Measurements from ENCODE around the gene FLAD1. TPM values are rescaled to one million over a fixed set of nuclear protein-coding genes. Genes with fewer than 3 reads are reported as not detected.

FLAD1 gene
- total RNA-seq, 1 experiment from 2014 or later, result 58.4 TPM

DNA sequence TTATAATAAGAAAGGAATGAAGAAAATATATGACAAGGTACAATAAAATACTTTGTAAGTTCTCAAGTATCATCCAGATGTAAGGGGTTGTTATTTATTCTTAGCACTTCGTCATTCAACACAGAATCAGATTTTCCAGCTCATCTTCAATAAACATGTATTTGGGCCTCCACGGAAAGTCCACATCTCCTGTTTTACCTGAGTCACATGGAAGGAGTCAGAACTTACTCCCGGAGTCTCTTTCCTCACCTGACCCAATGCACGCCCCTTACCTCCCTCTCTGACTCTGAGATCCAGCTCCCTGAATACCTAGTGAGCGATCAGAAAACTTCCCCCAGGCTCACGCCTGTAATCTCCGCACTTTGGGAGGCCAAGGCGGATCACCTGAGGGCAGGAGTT is 45.2 kb upstream of the FLAD1 start:
- ATAC-seq (no peak), DNase-seq (ENCODE audit: low read depth, low spot score) (no peak)
- Histone ChIP-seq H4K20me1 (ENCODE audit: insufficient read depth) (no peaks in the 10 kb centered on the region), H3K9me3 (ENCODE audit: control insufficient read depth in 1 of 2, insufficient read depth in 1 of 2, low read depth in 1 of 2, low read length in 2 of 2) (no peaks in the 10 kb centered on the region), H3K4me2 (ENCODE audit: low read length) (peak overlapping the region; percentile 83), H3K27ac (ENCODE audit: low read depth, low read length) (peak overlapping the region; percentile 67), H3K9me2 (ENCODE audit: insufficient read depth) (no peaks in the 10 kb centered on the region), H3K79me2 (ENCODE audit: insufficient read depth, low read length) (no peaks in the 10 kb centered on the region), H3K4me1 (ENCODE audit: control insufficient read depth in 1 of 2, insufficient read depth in 2 of 2, low read length in 2 of 2) (peaks cover 15 to 46% of the 10 kb centered on the region in 2 experiments), H3K4me3 (replicated peaks in 1 of 2; ENCODE audit: low read depth in 1 of 2, low read length in 2 of 2) (peak overlapping the region; percentile 58 to 62), H2AFZ (ENCODE audit: low read depth, low read length, poor library complexity, severe bottlenecking) (no peak overlapping the region), H3K36me3 (ENCODE audit: control insufficient read depth in 1 of 2, insufficient read depth in 2 of 2, low read length in 2 of 2) (no peaks in the 10 kb centered on the region), H3K27me3 (ENCODE audit: insufficient read depth, low read length) (no peaks in the 10 kb centered on the region), H3K9ac (ENCODE audit: low read length) (peak overlapping the region; percentile 76)
- POLR2A ChIA-PET, result interaction anchor here (0.7 to 1.3 kb wide), 2 partner anchors 23 to 130 kb away, joined by 3 to 4 read pairs; partner anchors contain the start of gene PYGO2
- CTCF ChIA-PET, result interaction anchor here (0.8 kb wide), 1 partner anchor 123 kb away, joined by 3 read pairs; no protein-coding TSS in a partner anchor
- intact Hi-C loops (cut with micrococcal nuclease), result no loop called here
- no TSS peak for BruUV-seq (replicated peaks)
- RAD21 ChIA-PET (ENCODE audit: low non-redundant PET in 1 of 2, low total read pairs in 2 of 2, uncharacterized antibody in 2 of 2, unreplicated experiment in 2 of 2), result interaction anchor here in 1 of 2 experiments (0.5 kb wide), 1 partner anchor 128 kb away, joined by 3 read pairs; no protein-coding TSS in a partner anchor
- TF ChIP-seq SIN3A (IDR thresholded peaks at IDR 0.05; ENCODE audit: low read depth), result no peak
- TF ChIP-seq ZNF274 (IDR thresholded peaks at IDR 0.05; ENCODE audit: low read depth, low read length), result no peak

DNA sequence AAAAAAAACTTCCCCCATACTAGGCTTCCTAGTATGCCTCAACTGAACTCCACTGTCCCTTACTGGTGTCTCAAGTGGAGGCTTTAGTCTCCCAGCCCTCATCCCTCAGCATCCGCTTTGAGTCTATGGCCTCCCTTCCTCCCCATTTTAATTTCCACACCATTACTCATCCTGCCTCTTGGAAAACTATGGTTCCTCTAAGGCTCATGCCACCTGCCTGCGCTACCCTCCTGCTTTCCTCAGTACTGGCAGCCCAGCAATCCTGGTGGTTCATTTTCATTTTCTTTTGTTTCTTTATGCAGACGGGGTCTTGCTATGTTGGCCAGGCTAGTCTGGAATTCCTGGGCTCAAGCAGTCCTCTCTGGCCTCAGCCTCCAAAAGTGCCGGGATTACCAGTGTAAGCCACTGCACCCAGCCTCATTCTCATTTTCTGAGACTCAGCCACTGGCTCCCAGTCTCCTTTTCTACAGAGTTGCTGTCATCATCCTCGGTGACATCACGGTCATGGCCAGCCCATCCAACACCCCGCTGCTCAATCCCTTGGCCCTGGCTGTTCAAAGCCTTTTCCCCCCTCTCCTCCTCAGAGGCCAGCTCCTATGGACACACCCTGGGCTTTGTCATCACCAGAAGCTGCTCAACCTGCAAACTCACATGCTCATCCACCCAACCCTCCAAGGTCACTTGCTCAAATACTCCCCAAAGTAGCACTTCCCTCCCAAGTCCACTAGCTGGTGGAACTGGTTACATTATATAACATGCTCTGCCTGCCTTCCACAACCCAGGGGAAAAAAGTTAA is 44.3 kb upstream of the FLAD1 start:
- ATAC-seq (no peak), DNase-seq (ENCODE audit: low read depth, low spot score) (no peak)
- BruUV-seq (replicated peaks), result no TSS peak
- Histone ChIP-seq H3K9me2 (ENCODE audit: insufficient read depth) (no peaks in the 10 kb centered on the region), H3K27me3 (ENCODE audit: insufficient read depth, low read length) (no peaks in the 10 kb centered on the region), H3K4me1 (ENCODE audit: control insufficient read depth in 1 of 2, insufficient read depth in 2 of 2, low read length in 2 of 2) (peaks cover 15 to 45% of the 10 kb centered on the region in 2 experiments), H3K4me3 (replicated peaks in 1 of 2; ENCODE audit: low read depth in 1 of 2, low read length in 2 of 2) (no peak overlapping the region), H3K9ac (ENCODE audit: low read length) (no peak overlapping the region), H4K20me1 (ENCODE audit: insufficient read depth) (no peaks in the 10 kb centered on the region), H3K9me3 (ENCODE audit: control insufficient read depth in 1 of 2, insufficient read depth in 1 of 2, low read depth in 1 of 2, low read length in 2 of 2) (no peaks in the 10 kb centered on the region), H3K79me2 (ENCODE audit: insufficient read depth, low read length) (no peaks in the 10 kb centered on the region), H3K27ac (ENCODE audit: low read depth, low read length) (no peak overlapping the region), H2AFZ (ENCODE audit: low read depth, low read length, poor library complexity, severe bottlenecking) (no peak overlapping the region), H3K4me2 (ENCODE audit: low read length) (peak overlapping the region; percentile 83; the same call in 1 of the 2 replicates), H3K36me3 (ENCODE audit: control insufficient read depth in 1 of 2, insufficient read depth in 2 of 2, low read length in 2 of 2) (no peaks in the 10 kb centered on the region)
- CTCF ChIA-PET, result no interaction called here
- RAD21 ChIA-PET (ENCODE audit: low non-redundant PET in 1 of 2, low total read pairs in 2 of 2, uncharacterized antibody in 2 of 2, unreplicated experiment in 2 of 2), result interaction anchor here in 1 of 2 experiments (0.5 kb wide), 1 partner anchor 127 kb away, joined by 3 read pairs; no protein-coding TSS in a partner anchor
- POLR2A ChIA-PET, result interaction anchor here (0.7 to 1.3 kb wide), 2 partner anchors 23 to 129 kb away, joined by 3 to 4 read pairs; partner anchors contain the start of gene PYGO2
- intact Hi-C loops (cut with micrococcal nuclease), result no loop called here
- TF ChIP-seq SRF (IDR thresholded peaks at IDR 0.05; ENCODE audit: low read depth) (no peak), SP1 (IDR thresholded peaks at IDR 0.05; ENCODE audit: low read depth) (no peak), POLR2A (IDR thresholded peaks at IDR 0.05; ENCODE audit: borderline replicate concordance, extremely low read depth, insufficient read depth, insufficient read length) (no peak), CEBPB (IDR thresholded peaks at IDR 0.05; ENCODE audit: low read depth) (no peak), EGR1 (IDR thresholded peaks at IDR 0.05; ENCODE audit: low read depth) (no peak), POLR2AphosphoS5 (IDR thresholded peaks at IDR 0.05; ENCODE audit: low read depth, low read length) (no peak), ZNF274 (IDR thresholded peaks at IDR 0.05; ENCODE audit: low read depth, low read length) (no peak), CBX3 (IDR thresholded peaks at IDR 0.05; ENCODE audit: low read depth) (no peak), TCF7L2 (IDR thresholded peaks at IDR 0.05; ENCODE audit: borderline replicate concordance, extremely low read depth, insufficient read depth, insufficient read length) (no peak), EZH2 (IDR thresholded peaks at IDR 0.05) (no peak), ZFX (IDR thresholded peaks at IDR 0.05) (no peak)
- TF ChIP-seq, protein P1, sequence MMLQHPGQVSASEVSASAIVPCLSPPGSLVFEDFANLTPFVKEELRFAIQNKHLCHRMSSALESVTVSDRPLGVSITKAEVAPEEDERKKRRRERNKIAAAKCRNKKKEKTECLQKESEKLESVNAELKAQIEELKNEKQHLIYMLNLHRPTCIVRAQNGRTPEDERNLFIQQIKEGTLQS (IDR thresholded peaks at IDR 0.05), result no peak
- TF ChIP-seq, protein P2, sequence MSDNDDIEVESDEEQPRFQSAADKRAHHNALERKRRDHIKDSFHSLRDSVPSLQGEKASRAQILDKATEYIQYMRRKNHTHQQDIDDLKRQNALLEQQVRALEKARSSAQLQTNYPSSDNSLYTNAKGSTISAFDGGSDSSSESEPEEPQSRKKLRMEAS (IDR thresholded peaks at IDR 0.05), result no peak
- TF ChIP-seq, protein P3, sequence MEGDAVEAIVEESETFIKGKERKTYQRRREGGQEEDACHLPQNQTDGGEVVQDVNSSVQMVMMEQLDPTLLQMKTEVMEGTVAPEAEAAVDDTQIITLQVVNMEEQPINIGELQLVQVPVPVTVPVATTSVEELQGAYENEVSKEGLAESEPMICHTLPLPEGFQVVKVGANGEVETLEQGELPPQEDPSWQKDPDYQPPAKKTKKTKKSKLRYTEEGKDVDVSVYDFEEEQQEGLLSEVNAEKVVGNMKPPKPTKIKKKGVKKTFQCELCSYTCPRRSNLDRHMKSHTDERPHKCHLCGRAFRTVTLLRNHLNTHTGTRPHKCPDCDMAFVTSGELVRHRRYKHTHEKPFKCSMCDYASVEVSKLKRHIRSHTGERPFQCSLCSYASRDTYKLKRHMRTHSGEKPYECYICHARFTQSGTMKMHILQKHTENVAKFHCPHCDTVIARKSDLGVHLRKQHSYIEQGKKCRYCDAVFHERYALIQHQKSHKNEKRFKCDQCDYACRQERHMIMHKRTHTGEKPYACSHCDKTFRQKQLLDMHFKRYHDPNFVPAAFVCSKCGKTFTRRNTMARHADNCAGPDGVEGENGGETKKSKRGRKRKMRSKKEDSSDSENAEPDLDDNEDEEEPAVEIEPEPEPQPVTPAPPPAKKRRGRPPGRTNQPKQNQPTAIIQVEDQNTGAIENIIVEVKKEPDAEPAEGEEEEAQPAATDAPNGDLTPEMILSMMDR (IDR thresholded peaks at IDR 0.05 in 2 of 3, conservative IDR thresholded peaks at IDR 0.05 in 1 of 3; ENCODE audit: borderline replicate concordance in 1 of 3, insufficient read depth in 1 of 3, low read depth in 2 of 3, low read length in 2 of 3), result no peak

All from HCT116 (cell line).